ENCODE data around the gene ZFP36L2.

- TF ChIP-seq CTCF (IDR thresholded peaks at IDR 0.05) (no peak), POLR2A (IDR thresholded peaks at IDR 0.05) (no peak)
Observed at GRCh38 chr2:43210125-43210466, 16.3 kb downstream of the ZFP36L2 start.
